OCI-LY3 (cell line): ENCODE results near the gene CCND1.

Source experiments
- CTCF ChIP-seq: fragments of 200-600, 300-600 bp; sonication (generic); IDR thresholded peaks from 2 replicates; pipeline ENCODE4 v1.5.1; 2014; ENCODE audit warnings: antibody characterized with exemption, low read length, low read depth
- EZH2phosphoT487 ChIP-seq: fragments of 200-600 bp; shearing (Covaris generic); IDR thresholded peaks from 2 replicates; pipeline ENCODE4 v1.6.1; 2018; ENCODE audit warnings: antibody characterized with exemption, mixed run types, low read depth

- TF ChIP-seq CTCF (no peak), EZH2phosphoT487 (no peak)
Observed at GRCh38 chr11:69645801-69646492, 5.0 kb downstream of the CCND1 start.
